SK-N-SH (cell line): ENCODE measurements around the gene ZNF784. TPM values are rescaled to one million over a fixed set of nuclear protein-coding genes. Genes with fewer than 3 reads are reported as not detected.

Experiments
- CTCF ChIA-PET: fragments of 300-600, 350-600 bp; formaldehyde crosslinking; extraction: SDS; loops from one replicate; lab custom pipeline; 2021; lab: Yijun Ruan, JAX
- POLR2A ChIA-PET: fragments of 350-600 bp; sonication (Branson Sonifier 250); formaldehyde crosslinking; extraction: SDS; loops from one replicate; lab custom pipeline; 2020; ENCODE audit warnings: antibody characterized with exemption, inconsistent platforms; lab: Yijun Ruan, JAX
- DNase-seq: peaks from one replicate; pipeline ENCODE4 v3.0.0; 2012
- H2AFZ ChIP-seq: fragments of 200-600 bp; sonication (generic); 2 replicates; pipeline ENCODE4 v1.8.1; 2016; ENCODE audit warnings: antibody characterized with exemption, mild to moderate bottlenecking, low read depth
- H3F3A ChIP-seq: fragments of 200-600 bp; sonication (generic); replicated peaks from 2 replicates; pipeline ENCODE3; 2016; ENCODE audit warnings: antibody characterized with exemption, mild to moderate bottlenecking; ENCODE audit not compliant: insufficient read depth
- H3K27ac ChIP-seq, 2 experiments: fragments of 200-500 bp in 1 of 2; fragments of 200-600 bp in 1 of 2; sonication (Bioruptor generic) in 1 of 2; sonication (generic), shearing (Covaris generic) in 1 of 2; 2 replicates each; pipeline versions ENCODE4 v1.5.1 to v1.6.1; 2014 to 2016; ENCODE audit warnings: low read depth in 2 of 2, inconsistent platforms in 1 of 2, low read length in 1 of 2, mild to moderate bottlenecking in 1 of 2, mixed read lengths in 1 of 2
- H3K27me3 ChIP-seq: fragments of 200-600 bp; sonication (generic), shearing (Covaris generic); 2 replicates; pipeline ENCODE4 v1.6.1; 2016; ENCODE audit warnings: mixed run types; ENCODE audit not compliant: insufficient read depth
- H3K36me3 ChIP-seq, 2 experiments: fragments of 200-500 bp in 1 of 2; fragments of 200-600 bp in 1 of 2; sonication (Bioruptor generic) in 1 of 2; sonication (generic) in 1 of 2; replicated peaks in 1 of 2; 2 replicates each; pipeline versions ENCODE3 to v1.5.1; 2014 to 2016; ENCODE audit warnings: low read length in 1 of 2, mild to moderate bottlenecking in 1 of 2; ENCODE audit not compliant: insufficient read depth in 2 of 2, control insufficient read depth in 1 of 2
- H3K4me1 ChIP-seq, 2 experiments: fragments of 200-500 bp in 1 of 2; fragments of 200-600 bp in 1 of 2; sonication (Bioruptor generic) in 1 of 2; sonication (generic), shearing (Covaris generic) in 1 of 2; 2 replicates each; pipeline versions ENCODE4 v1.5.1 to v1.6.1; 2014 to 2016; ENCODE audit warnings: low read depth in 1 of 2, low read length in 1 of 2, mixed run types in 1 of 2; ENCODE audit not compliant: insufficient read depth in 2 of 2, control insufficient read depth in 1 of 2
- H3K4me2 ChIP-seq: fragments of 200-600 bp; sonication (generic), shearing (Covaris generic); 2 replicates; pipeline ENCODE4 v1.6.1; 2017; ENCODE audit warnings: mixed run types
- H3K4me3 ChIP-seq, 2 experiments: fragments of 200-500 bp in 1 of 2; fragments of 200-600 bp in 1 of 2; sonication (Bioruptor generic) in 1 of 2; sonication (generic), shearing (Covaris generic) in 1 of 2; 2 replicates each; pipeline versions ENCODE4 v1.5.1 to v1.8.1; 2014 to 2016; ENCODE audit warnings: low read depth in 2 of 2, inconsistent platforms in 1 of 2, low read length in 1 of 2, mild to moderate bottlenecking in 1 of 2, mixed read lengths in 1 of 2, moderate library complexity in 1 of 2
- H3K79me2 ChIP-seq: fragments of 200-600 bp; sonication (generic); 2 replicates; pipeline ENCODE4 v1.8.1; 2017; ENCODE audit warnings: mild to moderate bottlenecking; ENCODE audit not compliant: insufficient read depth
- H3K9ac ChIP-seq: fragments of 200-600 bp; sonication (generic); 2 replicates; pipeline ENCODE4 v1.6.1; 2017; ENCODE audit warnings: mixed run types
- H3K9me2 ChIP-seq: fragments of 200-600 bp; sonication (generic); 2 replicates; pipeline ENCODE4 v1.6.1; 2017; ENCODE audit warnings: mixed run types
- H3K9me3 ChIP-seq: fragments of 200-600 bp; sonication (generic); 2 replicates; pipeline ENCODE4 v1.6.1; 2017; ENCODE audit warnings: mixed run types, mild to moderate bottlenecking, moderate library complexity
- H4K20me1 ChIP-seq: fragments of 200-600 bp; sonication (generic); 2 replicates; pipeline ENCODE4 v1.6.1; 2017; ENCODE audit warnings: mild to moderate bottlenecking, mixed run types; ENCODE audit not compliant: insufficient read depth
- CTCF ChIP-seq: fragments of 200-600 bp; sonication (generic); IDR thresholded peaks from 2 replicates; pipeline ENCODE4 v1.6.1; 2017; ENCODE audit warnings: antibody characterized with exemption, mild to moderate bottlenecking, moderate library complexity
- EZH2phosphoT487 ChIP-seq: fragments of 200-600 bp; sonication (generic); IDR thresholded peaks from 2 replicates; pipeline ENCODE4 v1.6.1; 2017; ENCODE audit warnings: low read depth, mixed run types, mild to moderate bottlenecking, antibody characterized with exemption, moderate library complexity, borderline replicate concordance
- GABPA ChIP-seq: IDR thresholded peaks from 2 replicates; pipeline ENCODE4 v1.4.0; 2012; ENCODE audit warnings: low read depth, mild to moderate bottlenecking
- IRF3 ChIP-seq: fragments of 150-350 bp; IDR thresholded peaks from 2 replicates; pipeline ENCODE4 v1.6.1; 2016; ENCODE audit warnings: mild to moderate bottlenecking, low read depth, low read length
- JUND ChIP-seq: IDR thresholded peaks from 2 replicates; pipeline ENCODE4 v1.4.0; 2012
- RAD21 ChIP-seq: IDR thresholded peaks from 2 replicates; pipeline ENCODE4 v1.6.1; 2012; ENCODE audit warnings: mild to moderate bottlenecking, low read length
- RCOR1 ChIP-seq: fragments of 150-350 bp; IDR thresholded peaks from 2 replicates; pipeline ENCODE4 v1.6.1; 2017; ENCODE audit warnings: antibody characterized with exemption, low read length
- USF2 ChIP-seq: fragments of 150-350 bp; IDR thresholded peaks from 2 replicates; pipeline ENCODE4 v1.6.1; 2017; ENCODE audit warnings: antibody characterized with exemption, low read length, low read depth, borderline replicate concordance
- YY1 ChIP-seq: IDR thresholded peaks from 2 replicates; pipeline ENCODE4 v1.4.0; 2012; ENCODE audit warnings: low read depth, mild to moderate bottlenecking
- WGBS: methylation state at CpG from one replicate; pipeline ENCODE4 v1.1.6; 2017; ENCODE audit warnings: low lambda C conversion rate; 5-methylcytosine and 5-hydroxymethylcytosine counted together
- polyA plus RNA-seq, 3 experiments: library from polyadenylated mRNA; depleted of rRNA; stranded (reverse); fragments of >200 nt; gene quantifications; 2 replicates each; pipeline ENCODE4 v1.2.3, GENCODE V29; 2012

The ZNF784 gene
- polyA plus RNA-seq, 1 of the 3 experiments (the other 2 are of a cell fraction) = 5.5 TPM

- Histone ChIP-seq H3K4me3 (no peak overlapping the region), H3F3A (peaks cover 12% of the 10 kb centered on the region), H3K27me3 (no peaks in the 10 kb centered on the region), H3K9me3 (no peaks in the 10 kb centered on the region), H2AFZ (no peak overlapping the region), H3K9me2 (no peaks in the 10 kb centered on the region), H3K9ac (no peak overlapping the region), H3K4me1 (peaks cover 0 to 2% of the 10 kb centered on the region in 2 experiments; a peak in 1 of 4 replicates), H3K27ac (no peak overlapping the region), H3K79me2 (peaks cover 11% of the 10 kb centered on the region; the same call in 1 of the 2 replicates), H4K20me1 (no peaks in the 10 kb centered on the region), H3K36me3 (peaks cover 0 to 6% of the 10 kb centered on the region in 2 experiments), H3K4me2 (no peak overlapping the region)
- 95% methylated on average over 32 of the region's 40 CpGs for WGBS
- POLR2A ChIA-PET = no interaction called here
- CTCF ChIA-PET = interaction anchor here (0.6 to 6.7 kb wide), 2 partner anchors 10 to 250 kb away, joined by 3 to 40 read pairs; no protein-coding TSS in a partner anchor
- no peak for TF ChIP-seq CTCF
- DNase-seq = no peak
Observed at GRCh38 chr19:55622242-55622969, 2.0 kb downstream of the ZNF784 start.

DNA sequence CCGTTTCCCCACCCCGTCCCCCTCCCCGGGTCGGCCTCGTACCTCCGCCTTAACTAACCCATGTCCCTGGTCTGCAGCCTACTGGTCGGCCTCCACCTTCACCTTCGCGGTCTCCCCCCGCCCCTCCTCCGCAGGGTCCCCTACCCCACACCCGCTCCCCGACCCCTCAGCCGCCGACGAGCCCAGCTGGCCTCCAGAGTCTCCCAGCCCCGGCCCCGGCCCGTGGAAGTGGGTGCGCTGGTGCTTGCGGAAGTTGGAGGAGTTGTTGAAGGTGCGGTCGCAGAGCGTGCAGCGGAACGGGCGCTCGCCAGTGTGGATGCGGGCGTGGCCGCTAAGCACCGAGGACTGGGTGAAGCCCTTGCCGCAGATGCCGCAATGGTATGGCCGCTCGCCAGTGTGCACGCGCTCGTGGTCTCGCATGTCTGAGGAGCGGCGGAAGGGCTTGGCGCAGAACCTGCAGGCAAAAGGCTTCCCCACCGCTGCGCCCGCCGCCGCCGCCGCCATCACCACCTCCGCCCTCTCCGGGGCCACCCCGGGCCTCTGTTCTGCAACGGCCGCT lies 2.6 kb downstream of the ZNF784 start:
- H3K79me2 ChIP-seq = peaks cover 11% of the 10 kb centered on the region; the same call in 1 of the 2 replicates
- H3F3A ChIP-seq = peaks cover 12% of the 10 kb centered on the region
- no peak overlapping the region for H2AFZ ChIP-seq
- no peaks in the 10 kb centered on the region for H3K27me3 ChIP-seq
- H3K4me1 ChIP-seq = peaks cover 0 to 2% of the 10 kb centered on the region in 2 experiments; a peak in 1 of 4 replicates
- no peaks in the 10 kb centered on the region for H4K20me1 ChIP-seq
- H3K36me3 ChIP-seq = peaks cover 0 to 10% of the 10 kb centered on the region in 2 experiments
- H3K9me3 ChIP-seq = no peaks in the 10 kb centered on the region
- H3K9ac ChIP-seq = no peak overlapping the region
- 96% methylated on average over 42 of the region's 55 CpGs for WGBS
- no peak overlapping the region for H3K4me2 ChIP-seq
- no peak for DNase-seq
- TF ChIP-seq GABPA (no peak), JUND (no peak), IRF3 (no peak), RAD21 (no peak), YY1 (no peak), USF2 (no peak), EZH2phosphoT487 (no peak), RCOR1 (no peak)
- H3K9me2 ChIP-seq = no peaks in the 10 kb centered on the region
- POLR2A ChIA-PET = no interaction called here
- CTCF ChIA-PET = interaction anchor here (0.6 to 6.7 kb wide), 2 partner anchors 10 to 249 kb away, joined by 3 to 40 read pairs; no protein-coding TSS in a partner anchor
- no peak overlapping the region for H3K4me3 ChIP-seq
- H3K27ac ChIP-seq = no peak overlapping the region
